ENCODE measurements around the gene PAQR8. TPM values are rescaled to one million over a fixed set of nuclear protein-coding genes. Genes with fewer than 3 reads are reported as not detected.

PAQR8 gene
- total and polyA plus RNA-seq, 2 of the 13 experiments (the other 11 are each of a cell fraction or from before 2014, with no cell fraction given) = 37.7 to 50.7 TPM

DNA sequence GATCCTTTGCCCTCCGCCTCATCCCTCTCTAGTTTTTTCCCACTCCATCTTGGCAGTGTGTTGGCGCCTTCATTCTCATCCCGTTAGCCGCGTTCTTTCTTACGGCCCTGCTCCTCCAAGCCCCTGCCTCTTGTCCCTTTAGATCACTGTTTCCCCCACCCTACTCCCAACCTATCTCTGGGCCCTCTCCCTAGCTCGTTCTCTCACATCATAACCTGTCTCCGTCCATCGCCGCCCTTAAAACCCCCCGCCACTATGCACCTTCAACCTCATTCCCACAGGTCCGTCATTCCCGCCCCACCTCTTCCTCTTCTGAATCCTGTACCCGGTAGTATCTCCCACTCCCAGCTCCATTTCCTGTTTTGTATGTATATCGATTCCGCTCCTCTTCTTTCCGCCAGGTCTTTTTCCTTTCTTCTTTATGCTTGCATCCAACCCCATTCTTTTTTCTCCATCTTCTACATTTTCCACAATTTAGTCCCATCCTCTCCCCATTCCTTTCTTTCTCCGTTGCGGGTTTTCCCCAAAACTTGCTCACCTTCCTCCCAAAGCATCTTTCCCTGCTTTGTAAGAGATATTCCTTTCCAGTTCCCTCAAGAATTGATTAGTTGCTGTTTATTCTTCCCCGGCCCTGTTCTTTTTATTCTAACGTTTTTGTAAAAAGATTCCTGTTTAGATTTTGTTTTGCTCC, 58.9 kb downstream of the PAQR8 start (continued):
- TF ChIP-seq, protein P1, sequence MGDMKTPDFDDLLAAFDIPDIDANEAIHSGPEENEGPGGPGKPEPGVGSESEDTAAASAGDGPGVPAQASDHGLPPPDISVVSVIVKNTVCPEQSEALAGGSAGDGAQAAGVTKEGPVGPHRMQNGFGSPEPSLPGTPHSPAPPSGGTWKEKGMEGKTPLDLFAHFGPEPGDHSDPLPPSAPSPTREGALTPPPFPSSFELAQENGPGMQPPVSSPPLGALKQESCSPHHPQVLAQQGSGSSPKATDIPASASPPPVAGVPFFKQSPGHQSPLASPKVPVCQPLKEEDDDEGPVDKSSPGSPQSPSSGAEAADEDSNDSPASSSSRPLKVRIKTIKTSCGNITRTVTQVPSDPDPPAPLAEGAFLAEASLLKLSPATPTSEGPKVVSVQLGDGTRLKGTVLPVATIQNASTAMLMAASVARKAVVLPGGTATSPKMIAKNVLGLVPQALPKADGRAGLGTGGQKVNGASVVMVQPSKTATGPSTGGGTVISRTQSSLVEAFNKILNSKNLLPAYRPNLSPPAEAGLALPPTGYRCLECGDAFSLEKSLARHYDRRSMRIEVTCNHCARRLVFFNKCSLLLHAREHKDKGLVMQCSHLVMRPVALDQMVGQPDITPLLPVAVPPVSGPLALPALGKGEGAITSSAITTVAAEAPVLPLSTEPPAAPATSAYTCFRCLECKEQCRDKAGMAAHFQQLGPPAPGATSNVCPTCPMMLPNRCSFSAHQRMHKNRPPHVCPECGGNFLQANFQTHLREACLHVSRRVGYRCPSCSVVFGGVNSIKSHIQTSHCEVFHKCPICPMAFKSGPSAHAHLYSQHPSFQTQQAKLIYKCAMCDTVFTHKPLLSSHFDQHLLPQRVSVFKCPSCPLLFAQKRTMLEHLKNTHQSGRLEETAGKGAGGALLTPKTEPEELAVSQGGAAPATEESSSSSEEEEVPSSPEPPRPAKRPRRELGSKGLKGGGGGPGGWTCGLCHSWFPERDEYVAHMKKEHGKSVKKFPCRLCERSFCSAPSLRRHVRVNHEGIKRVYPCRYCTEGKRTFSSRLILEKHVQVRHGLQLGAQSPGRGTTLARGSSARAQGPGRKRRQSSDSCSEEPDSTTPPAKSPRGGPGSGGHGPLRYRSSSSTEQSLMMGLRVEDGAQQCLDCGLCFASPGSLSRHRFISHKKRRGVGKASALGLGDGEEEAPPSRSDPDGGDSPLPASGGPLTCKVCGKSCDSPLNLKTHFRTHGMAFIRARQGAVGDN (CRISPR knock-in tag; IDR thresholded peaks at IDR 0.05) = no peak
- TF ChIP-seq RFXAP (CRISPR knock-in tag; IDR thresholded peaks at IDR 0.05; ENCODE audit: borderline replicate concordance) = no peak
- TF ChIP-seq, protein P2, sequence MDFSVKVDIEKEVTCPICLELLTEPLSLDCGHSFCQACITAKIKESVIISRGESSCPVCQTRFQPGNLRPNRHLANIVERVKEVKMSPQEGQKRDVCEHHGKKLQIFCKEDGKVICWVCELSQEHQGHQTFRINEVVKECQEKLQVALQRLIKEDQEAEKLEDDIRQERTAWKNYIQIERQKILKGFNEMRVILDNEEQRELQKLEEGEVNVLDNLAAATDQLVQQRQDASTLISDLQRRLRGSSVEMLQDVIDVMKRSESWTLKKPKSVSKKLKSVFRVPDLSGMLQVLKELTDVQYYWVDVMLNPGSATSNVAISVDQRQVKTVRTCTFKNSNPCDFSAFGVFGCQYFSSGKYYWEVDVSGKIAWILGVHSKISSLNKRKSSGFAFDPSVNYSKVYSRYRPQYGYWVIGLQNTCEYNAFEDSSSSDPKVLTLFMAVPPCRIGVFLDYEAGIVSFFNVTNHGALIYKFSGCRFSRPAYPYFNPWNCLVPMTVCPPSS (IDR thresholded peaks at IDR 0.05) = no peak
- no peak for TF ChIP-seq RFX3 (CRISPR knock-in tag; IDR thresholded peaks at IDR 0.05)
- no peak for TF ChIP-seq ZFAT (CRISPR knock-in tag; conservative IDR thresholded peaks at IDR 0.05)
- TF ChIP-seq, protein P3, sequence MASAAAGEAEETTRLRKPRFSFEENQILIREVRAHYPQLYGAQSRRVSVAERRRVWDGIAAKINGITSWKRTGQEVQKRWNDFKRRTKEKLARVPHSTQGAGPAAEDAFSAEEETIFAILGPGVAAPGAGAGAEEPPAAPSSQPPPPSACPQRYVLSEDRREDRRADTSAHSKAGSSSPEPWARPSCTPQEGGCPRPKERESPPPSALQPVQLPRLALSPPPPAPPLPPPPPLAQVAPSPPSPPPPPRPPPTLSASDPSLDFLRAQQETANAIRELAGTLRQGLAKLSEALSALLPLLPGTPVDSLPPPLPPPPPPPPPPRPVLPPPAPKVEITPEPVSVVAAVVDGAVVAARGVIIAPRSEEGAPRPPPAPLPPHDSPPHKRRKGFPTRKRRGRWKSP (CRISPR knock-in tag; IDR thresholded peaks at IDR 0.05) = no peak
- TF ChIP-seq, protein P4, sequence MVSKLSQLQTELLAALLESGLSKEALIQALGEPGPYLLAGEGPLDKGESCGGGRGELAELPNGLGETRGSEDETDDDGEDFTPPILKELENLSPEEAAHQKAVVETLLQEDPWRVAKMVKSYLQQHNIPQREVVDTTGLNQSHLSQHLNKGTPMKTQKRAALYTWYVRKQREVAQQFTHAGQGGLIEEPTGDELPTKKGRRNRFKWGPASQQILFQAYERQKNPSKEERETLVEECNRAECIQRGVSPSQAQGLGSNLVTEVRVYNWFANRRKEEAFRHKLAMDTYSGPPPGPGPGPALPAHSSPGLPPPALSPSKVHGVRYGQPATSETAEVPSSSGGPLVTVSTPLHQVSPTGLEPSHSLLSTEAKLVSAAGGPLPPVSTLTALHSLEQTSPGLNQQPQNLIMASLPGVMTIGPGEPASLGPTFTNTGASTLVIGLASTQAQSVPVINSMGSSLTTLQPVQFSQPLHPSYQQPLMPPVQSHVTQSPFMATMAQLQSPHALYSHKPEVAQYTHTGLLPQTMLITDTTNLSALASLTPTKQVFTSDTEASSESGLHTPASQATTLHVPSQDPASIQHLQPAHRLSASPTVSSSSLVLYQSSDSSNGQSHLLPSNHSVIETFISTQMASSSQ (IDR thresholded peaks at IDR 0.05; ENCODE audit: low read depth) = no peak
- TF ChIP-seq, protein P4 (CRISPR knock-in tag; IDR thresholded peaks at IDR 0.05; ENCODE audit: borderline replicate concordance) = no peak
- TF ChIP-seq ZNF7 (CRISPR knock-in tag; IDR thresholded peaks at IDR 0.05) = no peak
- TF ChIP-seq, protein P5, sequence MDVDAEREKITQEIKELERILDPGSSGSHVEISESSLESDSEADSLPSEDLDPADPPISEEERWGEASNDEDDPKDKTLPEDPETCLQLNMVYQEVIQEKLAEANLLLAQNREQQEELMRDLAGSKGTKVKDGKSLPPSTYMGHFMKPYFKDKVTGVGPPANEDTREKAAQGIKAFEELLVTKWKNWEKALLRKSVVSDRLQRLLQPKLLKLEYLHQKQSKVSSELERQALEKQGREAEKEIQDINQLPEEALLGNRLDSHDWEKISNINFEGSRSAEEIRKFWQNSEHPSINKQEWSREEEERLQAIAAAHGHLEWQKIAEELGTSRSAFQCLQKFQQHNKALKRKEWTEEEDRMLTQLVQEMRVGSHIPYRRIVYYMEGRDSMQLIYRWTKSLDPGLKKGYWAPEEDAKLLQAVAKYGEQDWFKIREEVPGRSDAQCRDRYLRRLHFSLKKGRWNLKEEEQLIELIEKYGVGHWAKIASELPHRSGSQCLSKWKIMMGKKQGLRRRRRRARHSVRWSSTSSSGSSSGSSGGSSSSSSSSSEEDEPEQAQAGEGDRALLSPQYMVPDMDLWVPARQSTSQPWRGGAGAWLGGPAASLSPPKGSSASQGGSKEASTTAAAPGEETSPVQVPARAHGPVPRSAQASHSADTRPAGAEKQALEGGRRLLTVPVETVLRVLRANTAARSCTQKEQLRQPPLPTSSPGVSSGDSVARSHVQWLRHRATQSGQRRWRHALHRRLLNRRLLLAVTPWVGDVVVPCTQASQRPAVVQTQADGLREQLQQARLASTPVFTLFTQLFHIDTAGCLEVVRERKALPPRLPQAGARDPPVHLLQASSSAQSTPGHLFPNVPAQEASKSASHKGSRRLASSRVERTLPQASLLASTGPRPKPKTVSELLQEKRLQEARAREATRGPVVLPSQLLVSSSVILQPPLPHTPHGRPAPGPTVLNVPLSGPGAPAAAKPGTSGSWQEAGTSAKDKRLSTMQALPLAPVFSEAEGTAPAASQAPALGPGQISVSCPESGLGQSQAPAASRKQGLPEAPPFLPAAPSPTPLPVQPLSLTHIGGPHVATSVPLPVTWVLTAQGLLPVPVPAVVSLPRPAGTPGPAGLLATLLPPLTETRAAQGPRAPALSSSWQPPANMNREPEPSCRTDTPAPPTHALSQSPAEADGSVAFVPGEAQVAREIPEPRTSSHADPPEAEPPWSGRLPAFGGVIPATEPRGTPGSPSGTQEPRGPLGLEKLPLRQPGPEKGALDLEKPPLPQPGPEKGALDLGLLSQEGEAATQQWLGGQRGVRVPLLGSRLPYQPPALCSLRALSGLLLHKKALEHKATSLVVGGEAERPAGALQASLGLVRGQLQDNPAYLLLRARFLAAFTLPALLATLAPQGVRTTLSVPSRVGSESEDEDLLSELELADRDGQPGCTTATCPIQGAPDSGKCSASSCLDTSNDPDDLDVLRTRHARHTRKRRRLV (CRISPR knock-in tag; IDR thresholded peaks at IDR 0.05) = no peak
- TF ChIP-seq, protein P6, sequence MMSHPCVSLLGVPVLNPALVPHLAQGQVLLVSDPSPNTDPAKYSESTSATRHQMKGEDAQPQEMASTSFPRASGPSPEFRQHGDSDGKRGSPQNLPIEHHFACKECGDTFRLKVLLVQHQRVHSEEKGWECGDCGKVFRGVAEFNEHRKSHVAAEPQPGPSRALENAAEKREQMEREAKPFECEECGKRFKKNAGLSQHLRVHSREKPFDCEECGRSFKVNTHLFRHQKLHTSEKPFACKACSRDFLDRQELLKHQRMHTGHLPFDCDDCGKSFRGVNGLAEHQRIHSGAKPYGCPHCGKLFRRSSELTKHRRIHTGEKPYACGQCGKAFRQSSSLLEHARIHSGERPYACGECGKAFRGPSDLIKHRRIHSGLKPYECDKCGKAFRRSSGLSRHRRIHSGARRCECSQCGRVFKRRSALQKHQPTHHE (CRISPR knock-in tag; IDR thresholded peaks at IDR 0.05; ENCODE audit: borderline replicate concordance) = no peak
